HL-60/S4 treated with phorbol 12-myristate 13-acetate at 8.2 ng/mL for 4 days and 3 days (cell line): ENCODE measurements around the gene SETD1B.

Experiments used
- in situ Hi-C: fragments of 300-500 bp; cut with MboI; formaldehyde crosslinking; loops from 2 replicates; pipeline ENCODE4 v1.15.0; 2022; ENCODE audit warnings: low sequenced_read_pairs

Gene SETD1B

GRCh38 chr12:121806546-121807423 lies 3.0 kb downstream of the SETD1B start:
- in situ Hi-C loops, result no loop called here

- in situ Hi-C loops, result no loop called here
Observed at GRCh38 chr12:121807642-121808347, 4.0 kb downstream of the SETD1B start.

- in situ Hi-C loops, result no loop called here
Observed at GRCh38 chr12:121808623-121809022, 4.8 kb downstream of the SETD1B start.

- in situ Hi-C loops, result no loop called here
Observed at GRCh38 chr12:121809712-121810116, 5.9 kb downstream of the SETD1B start.

- in situ Hi-C loops, result no loop called here
Observed at GRCh38 chr12:121810234-121810817, 6.5 kb downstream of the SETD1B start.

- in situ Hi-C loops, result no loop called here
Observed at GRCh38 chr12:121810833-121811433, 7.1 kb downstream of the SETD1B start.

GRCh38 chr12:121811434-121812319 lies 7.9 kb downstream of the SETD1B start:
- in situ Hi-C loops, result no loop called here

- in situ Hi-C loops, result no loop called here
Observed at GRCh38 chr12:121812320-121812871, 8.6 kb downstream of the SETD1B start.

GRCh38 chr12:121812921-121813896 lies 9.4 kb downstream of the SETD1B start:
- in situ Hi-C loops, result no loop called here

- in situ Hi-C loops, result no loop called here
Observed at GRCh38 chr12:121813951-121814350, 10.1 kb downstream of the SETD1B start.

GRCh38 chr12:121814429-121815119 lies 10.8 kb downstream of the SETD1B start:
- in situ Hi-C loops, result no loop called here

GRCh38 chr12:121815263-121815662 lies 11.5 kb downstream of the SETD1B start:
- in situ Hi-C loops, result no loop called here

GRCh38 chr12:121816925-121817647 lies 13.3 kb downstream of the SETD1B start:
- in situ Hi-C loops, result no loop called here

- in situ Hi-C loops, result no loop called here
Observed at GRCh38 chr12:121817648-121818043, 13.8 kb downstream of the SETD1B start.

- in situ Hi-C loops, result no loop called here
Observed at GRCh38 chr12:121819212-121819949, 15.6 kb downstream of the SETD1B start.

- in situ Hi-C loops, result no loop called here
Observed at GRCh38 chr12:121820056-121820455, 16.2 kb downstream of the SETD1B start.
